ENCODE results near the gene KATNB1.
A peak's percentile ranks its signal among the peaks of the same experiment; 100 is the strongest.

The KATNB1 gene

DNA sequence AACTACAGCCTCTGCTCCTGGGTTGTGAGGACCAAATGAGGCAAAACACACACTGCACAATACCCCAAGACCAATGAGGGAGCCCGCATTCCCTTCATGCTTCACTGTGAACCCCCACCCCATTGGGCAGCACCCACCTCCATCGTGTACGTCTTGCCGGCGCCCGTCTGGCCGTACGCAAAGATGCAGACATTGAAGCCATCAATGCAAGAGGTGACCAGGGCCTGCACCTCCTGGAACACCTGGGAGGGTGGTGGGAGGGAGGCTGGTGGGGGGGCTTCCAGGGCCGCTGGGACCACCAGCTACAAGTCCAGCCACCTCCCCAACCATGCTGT lies 28.4 kb downstream of the KATNB1 start:
- no peak for TF ChIP-seq POU6F1 (CRISPR knock-in tag; IDR thresholded peaks at IDR 0.05; ENCODE audit: borderline replicate concordance, low read depth)
- no peak for TF ChIP-seq ESRRG (CRISPR knock-in tag; IDR thresholded peaks at IDR 0.05)
- no peak for TF ChIP-seq ZNF8 (CRISPR knock-in tag; IDR thresholded peaks at IDR 0.05)
- TF ChIP-seq ISL1 (CRISPR knock-in tag; IDR thresholded peaks at IDR 0.05) = no peak
- TF ChIP-seq RARB (CRISPR knock-in tag; IDR thresholded peaks at IDR 0.05) = no peak
- no peak for ATAC-seq

GRCh38 chr16:57764341-57765159 lies 29.0 kb downstream of the KATNB1 start:
- TF ChIP-seq, protein P1, sequence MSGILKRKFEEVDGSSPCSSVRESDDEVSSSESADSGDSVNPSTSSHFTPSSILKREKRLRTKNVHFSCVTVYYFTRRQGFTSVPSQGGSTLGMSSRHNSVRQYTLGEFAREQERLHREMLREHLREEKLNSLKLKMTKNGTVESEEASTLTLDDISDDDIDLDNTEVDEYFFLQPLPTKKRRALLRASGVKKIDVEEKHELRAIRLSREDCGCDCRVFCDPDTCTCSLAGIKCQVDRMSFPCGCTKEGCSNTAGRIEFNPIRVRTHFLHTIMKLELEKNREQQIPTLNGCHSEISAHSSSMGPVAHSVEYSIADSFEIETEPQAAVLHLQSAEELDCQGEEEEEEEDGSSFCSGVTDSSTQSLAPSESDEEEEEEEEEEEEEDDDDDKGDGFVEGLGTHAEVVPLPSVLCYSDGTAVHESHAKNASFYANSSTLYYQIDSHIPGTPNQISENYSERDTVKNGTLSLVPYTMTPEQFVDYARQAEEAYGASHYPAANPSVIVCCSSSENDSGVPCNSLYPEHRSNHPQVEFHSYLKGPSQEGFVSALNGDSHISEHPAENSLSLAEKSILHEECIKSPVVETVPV (CRISPR knock-in tag; IDR thresholded peaks at IDR 0.05) = no peak
- TF ChIP-seq TCF4 (CRISPR knock-in tag; IDR thresholded peaks at IDR 0.05; ENCODE audit: borderline replicate concordance) (peak; percentile 36; the same call in 1 of the 2 replicates), SNAI2 (CRISPR knock-in tag; IDR thresholded peaks at IDR 0.05) (no peak), ESRRG (CRISPR knock-in tag; IDR thresholded peaks at IDR 0.05) (no peak), ZC3H10 (CRISPR knock-in tag; IDR thresholded peaks at IDR 0.05) (no peak), ZFP3 (CRISPR knock-in tag; IDR thresholded peaks at IDR 0.05) (0 out of 2 replicates have a peak, but pooled peaks have one; percentile 31)
- TF ChIP-seq, protein P2, sequence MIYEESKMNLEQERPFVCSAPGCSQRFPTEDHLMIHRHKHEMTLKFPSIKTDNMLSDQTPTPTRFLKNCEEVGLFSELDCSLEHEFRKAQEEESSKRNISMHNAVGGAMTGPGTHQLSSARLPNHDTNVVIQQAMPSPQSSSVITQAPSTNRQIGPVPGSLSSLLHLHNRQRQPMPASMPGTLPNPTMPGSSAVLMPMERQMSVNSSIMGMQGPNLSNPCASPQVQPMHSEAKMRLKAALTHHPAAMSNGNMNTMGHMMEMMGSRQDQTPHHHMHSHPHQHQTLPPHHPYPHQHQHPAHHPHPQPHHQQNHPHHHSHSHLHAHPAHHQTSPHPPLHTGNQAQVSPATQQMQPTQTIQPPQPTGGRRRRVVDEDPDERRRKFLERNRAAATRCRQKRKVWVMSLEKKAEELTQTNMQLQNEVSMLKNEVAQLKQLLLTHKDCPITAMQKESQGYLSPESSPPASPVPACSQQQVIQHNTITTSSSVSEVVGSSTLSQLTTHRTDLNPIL (CRISPR knock-in tag; IDR thresholded peaks at IDR 0.05; ENCODE audit: low read depth) = no peak
- ATAC-seq = peak; percentile 89

DNA sequence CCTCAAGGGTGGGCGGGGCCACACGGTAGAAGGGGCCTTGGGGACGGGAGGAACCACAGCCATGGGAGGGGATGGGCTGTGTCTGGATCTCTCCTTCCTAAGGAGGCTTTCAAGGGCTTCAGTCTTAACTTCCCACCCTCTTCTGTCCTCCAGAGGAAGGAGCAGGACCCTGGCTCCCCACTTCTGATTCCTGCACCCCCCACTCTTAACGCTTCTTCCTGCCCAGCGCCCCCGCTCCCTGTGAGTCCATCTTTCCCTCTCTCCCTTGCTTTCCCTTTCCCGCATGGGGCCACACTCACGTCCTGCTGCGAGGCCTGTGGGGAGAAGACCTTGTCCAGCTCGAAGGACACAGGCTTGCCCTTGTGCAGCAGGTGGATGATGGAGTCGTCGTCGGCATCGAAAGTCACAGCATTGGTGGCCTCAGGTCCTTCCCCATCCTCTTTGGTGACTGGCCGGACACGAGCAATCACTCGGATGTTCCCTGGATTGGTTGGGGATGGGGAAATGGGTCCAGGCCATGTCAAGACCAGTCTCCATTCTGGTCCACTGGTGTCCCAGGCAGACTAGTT lies 29.7 kb downstream of the KATNB1 start:
- ATAC-seq = no peak
- TF ChIP-seq ZNF565 (CRISPR knock-in tag; conservative IDR thresholded peaks at IDR 0.05; ENCODE audit: low read depth) (no peak), ZNF70 (CRISPR knock-in tag; IDR thresholded peaks at IDR 0.05) (no peak), TOX (CRISPR knock-in tag; IDR thresholded peaks at IDR 0.05; ENCODE audit: borderline replicate concordance) (no peak), GLIS3 (CRISPR knock-in tag; IDR thresholded peaks at IDR 0.05) (no peak), ARNTL (CRISPR knock-in tag; IDR thresholded peaks at IDR 0.05; ENCODE audit: borderline replicate concordance, low read depth) (no peak), BACH2 (CRISPR knock-in tag; IDR thresholded peaks at IDR 0.05; ENCODE audit: borderline replicate concordance) (no peak), SNAI2 (CRISPR knock-in tag; IDR thresholded peaks at IDR 0.05) (no peak), ZFP30 (CRISPR knock-in tag; IDR thresholded peaks at IDR 0.05) (no peak)
- TF ChIP-seq, protein P2 (CRISPR knock-in tag; IDR thresholded peaks at IDR 0.05; ENCODE audit: low read depth) = no peak
- TF ChIP-seq, protein P3, sequence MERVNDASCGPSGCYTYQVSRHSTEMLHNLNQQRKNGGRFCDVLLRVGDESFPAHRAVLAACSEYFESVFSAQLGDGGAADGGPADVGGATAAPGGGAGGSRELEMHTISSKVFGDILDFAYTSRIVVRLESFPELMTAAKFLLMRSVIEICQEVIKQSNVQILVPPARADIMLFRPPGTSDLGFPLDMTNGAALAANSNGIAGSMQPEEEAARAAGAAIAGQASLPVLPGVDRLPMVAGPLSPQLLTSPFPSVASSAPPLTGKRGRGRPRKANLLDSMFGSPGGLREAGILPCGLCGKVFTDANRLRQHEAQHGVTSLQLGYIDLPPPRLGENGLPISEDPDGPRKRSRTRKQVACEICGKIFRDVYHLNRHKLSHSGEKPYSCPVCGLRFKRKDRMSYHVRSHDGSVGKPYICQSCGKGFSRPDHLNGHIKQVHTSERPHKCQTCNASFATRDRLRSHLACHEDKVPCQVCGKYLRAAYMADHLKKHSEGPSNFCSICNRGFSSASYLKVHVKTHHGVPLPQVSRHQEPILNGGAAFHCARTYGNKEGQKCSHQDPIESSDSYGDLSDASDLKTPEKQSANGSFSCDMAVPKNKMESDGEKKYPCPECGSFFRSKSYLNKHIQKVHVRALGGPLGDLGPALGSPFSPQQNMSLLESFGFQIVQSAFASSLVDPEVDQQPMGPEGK (CRISPR knock-in tag; IDR thresholded peaks at IDR 0.05; ENCODE audit: borderline replicate concordance) = no peak
- TF ChIP-seq, protein P1 (CRISPR knock-in tag; IDR thresholded peaks at IDR 0.05) = no peak
